ENCODE results near the gene DLG2.

DNA sequence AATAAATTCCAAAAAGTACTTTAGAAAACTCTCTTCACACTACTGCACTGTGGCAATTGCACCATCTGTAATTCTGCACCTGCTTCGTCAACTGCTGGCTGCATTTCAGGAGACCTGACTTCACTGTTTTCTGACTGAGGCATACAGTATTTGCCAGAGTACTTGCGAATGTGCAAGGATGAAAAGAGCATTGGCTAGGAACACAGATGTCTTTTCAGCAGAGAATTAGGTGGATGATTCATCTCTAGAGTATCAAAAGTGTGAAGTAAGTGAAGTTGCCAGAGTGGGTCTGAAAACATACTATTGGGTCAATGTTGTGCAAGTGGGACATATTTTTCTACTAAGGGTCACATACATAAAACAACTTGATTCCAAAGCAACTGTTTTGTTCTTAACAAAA lies 1913.4 kb downstream of the DLG2 start:
- TF ChIP-seq, protein P1, sequence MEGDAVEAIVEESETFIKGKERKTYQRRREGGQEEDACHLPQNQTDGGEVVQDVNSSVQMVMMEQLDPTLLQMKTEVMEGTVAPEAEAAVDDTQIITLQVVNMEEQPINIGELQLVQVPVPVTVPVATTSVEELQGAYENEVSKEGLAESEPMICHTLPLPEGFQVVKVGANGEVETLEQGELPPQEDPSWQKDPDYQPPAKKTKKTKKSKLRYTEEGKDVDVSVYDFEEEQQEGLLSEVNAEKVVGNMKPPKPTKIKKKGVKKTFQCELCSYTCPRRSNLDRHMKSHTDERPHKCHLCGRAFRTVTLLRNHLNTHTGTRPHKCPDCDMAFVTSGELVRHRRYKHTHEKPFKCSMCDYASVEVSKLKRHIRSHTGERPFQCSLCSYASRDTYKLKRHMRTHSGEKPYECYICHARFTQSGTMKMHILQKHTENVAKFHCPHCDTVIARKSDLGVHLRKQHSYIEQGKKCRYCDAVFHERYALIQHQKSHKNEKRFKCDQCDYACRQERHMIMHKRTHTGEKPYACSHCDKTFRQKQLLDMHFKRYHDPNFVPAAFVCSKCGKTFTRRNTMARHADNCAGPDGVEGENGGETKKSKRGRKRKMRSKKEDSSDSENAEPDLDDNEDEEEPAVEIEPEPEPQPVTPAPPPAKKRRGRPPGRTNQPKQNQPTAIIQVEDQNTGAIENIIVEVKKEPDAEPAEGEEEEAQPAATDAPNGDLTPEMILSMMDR (IDR thresholded peaks at IDR 0.05; ENCODE audit: control extremely low read depth in 1 of 3, insufficient read depth in 1 of 3, low read depth in 1 of 3, low read length in 3 of 3), result no peak
- no peak for TF ChIP-seq JUND (IDR thresholded peaks at IDR 0.05; ENCODE audit: low read length)
- TF ChIP-seq CEBPB (IDR thresholded peaks at IDR 0.05; ENCODE audit: low read depth, low read length), result no peak
- TF ChIP-seq ZNF274 (IDR thresholded peaks at IDR 0.05; ENCODE audit: borderline replicate concordance, extremely low read depth, low read length), result no peak
- TF ChIP-seq BRCA1 (IDR thresholded peaks at IDR 0.05; ENCODE audit: low read depth, low read length), result no peak
- TF ChIP-seq RNF2 (IDR thresholded peaks at IDR 0.05; ENCODE audit: borderline replicate concordance, low read depth, low read length, missing control alignments, poor library complexity, severe bottlenecking), result no peak
